Transverse colon (tissue), 4 donors: ENCODE measurements around the gene OR51M1. TPM values are rescaled to one million over a fixed set of nuclear protein-coding genes. Genes with fewer than 3 reads are reported as not detected.

Experiments used
- DNase-seq: peaks from one replicate; pipeline ENCODE4 v3.0.0-alpha.2; 2019
- H3K27ac ChIP-seq, 4 donors: fragments of 200-600 bp; sonication (generic); 2 replicates each; pipeline ENCODE4 v1.5.1; 2016 to 2018; ENCODE audit warnings: inconsistent platforms in 4 of 4
- H3K27me3 ChIP-seq: fragments of 200-600 bp; sonication (generic); 2 replicates; pipeline ENCODE4 v1.5.1; 2017; ENCODE audit warnings: inconsistent platforms
- H3K36me3 ChIP-seq, 4 donors: fragments of 200-600 bp; sonication (generic); 2 replicates each; pipeline ENCODE4 v1.5.1; 2017 to 2019; ENCODE audit warnings: inconsistent platforms in 4 of 4
- H3K4me1 ChIP-seq, 4 donors: fragments of 200-600 bp; sonication (generic); 2 replicates each; pipeline ENCODE4 v1.5.1; 2017 to 2020; ENCODE audit warnings: inconsistent platforms in 4 of 4
- H3K4me3 ChIP-seq, 4 donors: fragments of 200-600 bp; sonication (generic); 1 replicate in 1 of 4; 2 replicates in 3 of 4; pipeline versions ENCODE4 v1.5.1 to v1.6.1; 2017 to 2019; ENCODE audit warnings: inconsistent platforms in 4 of 4
- H3K9me3 ChIP-seq, 2 donors: fragments of 200-600 bp; sonication (generic); 2 replicates each; pipeline ENCODE4 v1.5.1; 2017 to 2019; ENCODE audit warnings: inconsistent platforms in 2 of 2
- CTCF ChIP-seq, 5 experiments: fragments of 200-600 bp in 3 of 5; fragments of 450-650 bp in 2 of 5; sonication (generic) in 3 of 5; IDR thresholded peaks; 1 replicate in 2 of 5; 2 replicates in 3 of 5; pipeline ENCODE4 v1.5.1; 2016 to 2017; ENCODE audit warnings: antibody characterized with exemption in 5 of 5, inconsistent platforms in 3 of 5, mild to moderate bottlenecking in 2 of 5, moderate library complexity in 1 of 5
- EP300 ChIP-seq: sonication (generic); formaldehyde crosslinking; IDR thresholded peaks from one replicate; pipeline ENCODE4 v1.6.1; 2017; ENCODE audit warnings: antibody characterized with exemption, low read depth
- POLR2A ChIP-seq: fragments of 450-650 bp; IDR thresholded peaks from one replicate; pipeline ENCODE4 v1.6.1; 2016; ENCODE audit warnings: antibody characterized with exemption, mild to moderate bottlenecking, moderate library complexity
- POLR2AphosphoS5 ChIP-seq, 3 donors: sonication (generic); formaldehyde crosslinking; IDR thresholded peaks; one replicate each; pipeline ENCODE4 v1.6.1; 2016; ENCODE audit warnings: antibody characterized with exemption in 3 of 3
- WGBS, 2 donors: methylation state at CpG; one replicate each; pipeline ENCODE4 v1.1.5; 2018; ENCODE audit warnings: low coverage in 1 of 2; 5-methylcytosine and 5-hydroxymethylcytosine counted together
- in situ Hi-C, 4 donors: fragments of 200-750 bp; cut with MboI; loops; one replicate each; pipeline versions ENCODE4 v1.15.0 to v1.15.1; 2017; ENCODE audit warnings: low sequenced_read_pairs in 3 of 4, low pct_ligation_motif_present in 1 of 4, low pct_unique_long_range_greater_than_20kb in 1 of 4
- intact Hi-C: fragments of 100-400 bp; cut with DNase I; formaldehyde crosslinking; loops from one replicate; pipeline ENCODE4 v1.15.1; 2023; ENCODE audit warnings: low total_unique reads
- total RNA-seq, 4 donors: library from RNA; depleted of rRNA; stranded (reverse); fragments of >200 nt; gene quantifications; one replicate each; pipeline ENCODE4 v1.1.0, GENCODE V29; 2016

Gene OR51M1
- total RNA-seq, 4 donors from 2014 or later: not detected

GRCh38 chr11:5394091-5394490 is 10.5 kb downstream of the OR51M1 start:
- no peaks in the 10 kb centered on the region for H3K36me3 ChIP-seq
- TF ChIP-seq CTCF (IDR thresholded peaks at IDR 0.05): no peak
- no peak for TF ChIP-seq POLR2AphosphoS5 (IDR thresholded peaks at IDR 0.05)
- no peak for TF ChIP-seq EP300
- TF ChIP-seq POLR2A: no peak
- no peak for DNase-seq
- intact Hi-C loops: no loop called here
- H3K4me1 ChIP-seq: no peaks in the 10 kb centered on the region
- H3K27ac ChIP-seq: no peak overlapping the region
- no peak overlapping the region for H3K4me3 ChIP-seq
- in situ Hi-C loops: no loop called here
- no peaks in the 10 kb centered on the region for H3K9me3 ChIP-seq
- no peaks in the 10 kb centered on the region for H3K27me3 ChIP-seq

- no peaks in the 10 kb centered on the region for H3K9me3 ChIP-seq
- in situ Hi-C loops: no loop called here
- H3K27ac ChIP-seq: no peak overlapping the region
- intact Hi-C loops: no loop called here
- H3K4me1 ChIP-seq: no peaks in the 10 kb centered on the region
- no peak for DNase-seq
- no peaks in the 10 kb centered on the region for H3K36me3 ChIP-seq
- no peaks in the 10 kb centered on the region for H3K27me3 ChIP-seq
- H3K4me3 ChIP-seq: no peak overlapping the region
- TF ChIP-seq EP300 (no peak), CTCF (IDR thresholded peaks at IDR 0.05) (no peak), POLR2A (no peak), POLR2AphosphoS5 (IDR thresholded peaks at IDR 0.05) (no peak)
Observed at GRCh38 chr11:5398936-5399335, 15.3 kb downstream of the OR51M1 start.

- in situ Hi-C loops (no loop called here), intact Hi-C loops (no loop called here)
- H3K4me3 ChIP-seq: no peak overlapping the region
- H3K27me3 ChIP-seq: no peaks in the 10 kb centered on the region
- no peak for DNase-seq
- no peaks in the 10 kb centered on the region for H3K36me3 ChIP-seq
- no peak overlapping the region for H3K27ac ChIP-seq
- TF ChIP-seq CTCF (IDR thresholded peaks at IDR 0.05) (no peak), POLR2A (no peak), POLR2AphosphoS5 (IDR thresholded peaks at IDR 0.05) (no peak), EP300 (no peak)
- H3K4me1 ChIP-seq: no peaks in the 10 kb centered on the region
- no peaks in the 10 kb centered on the region for H3K9me3 ChIP-seq
Observed at GRCh38 chr11:5405173-5405572, 21.6 kb downstream of the OR51M1 start.

- H3K36me3 ChIP-seq: no peaks in the 10 kb centered on the region
- intact Hi-C loops: no loop called here
- H3K27ac ChIP-seq: no peak overlapping the region
- in situ Hi-C loops: no loop called here
- H3K9me3 ChIP-seq: no peaks in the 10 kb centered on the region
- no peak for DNase-seq
- TF ChIP-seq POLR2AphosphoS5 (IDR thresholded peaks at IDR 0.05) (no peak), EP300 (no peak), POLR2A (no peak), CTCF (IDR thresholded peaks at IDR 0.05) (no peak)
- H3K27me3 ChIP-seq: no peaks in the 10 kb centered on the region
- WGBS, 2 donors: 69% methylated on average over 5 of the region's 5 CpGs; no CpG with 5 or more reads in 1 of the 2 donors
- H3K4me3 ChIP-seq: no peak overlapping the region
- H3K4me1 ChIP-seq: no peaks in the 10 kb centered on the region
Observed at GRCh38 chr11:5420993-5421392, 37.4 kb downstream of the OR51M1 start.
